Measurements from ENCODE around the gene KIAA1217.

Gene KIAA1217

DNA sequence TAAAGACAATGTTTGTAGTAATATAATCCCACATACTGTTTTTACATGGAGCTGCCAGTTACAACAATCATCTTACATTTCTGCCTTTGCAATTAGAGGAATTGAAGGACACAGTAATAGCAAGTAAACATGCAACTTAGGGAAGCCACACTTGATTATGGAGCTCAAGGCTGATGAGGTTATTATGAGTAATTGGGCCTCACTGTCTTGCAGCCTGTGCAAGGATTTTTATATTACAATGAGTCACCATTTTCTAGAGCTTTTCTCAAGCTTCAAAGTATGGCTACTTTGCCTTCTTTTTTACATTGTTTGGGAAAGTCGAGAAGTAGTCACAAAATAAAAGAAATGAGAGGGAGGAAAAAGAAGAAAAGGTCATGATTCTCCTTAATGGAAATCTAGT lies 226.4 kb downstream of the KIAA1217 start:
- TF ChIP-seq, protein P1, sequence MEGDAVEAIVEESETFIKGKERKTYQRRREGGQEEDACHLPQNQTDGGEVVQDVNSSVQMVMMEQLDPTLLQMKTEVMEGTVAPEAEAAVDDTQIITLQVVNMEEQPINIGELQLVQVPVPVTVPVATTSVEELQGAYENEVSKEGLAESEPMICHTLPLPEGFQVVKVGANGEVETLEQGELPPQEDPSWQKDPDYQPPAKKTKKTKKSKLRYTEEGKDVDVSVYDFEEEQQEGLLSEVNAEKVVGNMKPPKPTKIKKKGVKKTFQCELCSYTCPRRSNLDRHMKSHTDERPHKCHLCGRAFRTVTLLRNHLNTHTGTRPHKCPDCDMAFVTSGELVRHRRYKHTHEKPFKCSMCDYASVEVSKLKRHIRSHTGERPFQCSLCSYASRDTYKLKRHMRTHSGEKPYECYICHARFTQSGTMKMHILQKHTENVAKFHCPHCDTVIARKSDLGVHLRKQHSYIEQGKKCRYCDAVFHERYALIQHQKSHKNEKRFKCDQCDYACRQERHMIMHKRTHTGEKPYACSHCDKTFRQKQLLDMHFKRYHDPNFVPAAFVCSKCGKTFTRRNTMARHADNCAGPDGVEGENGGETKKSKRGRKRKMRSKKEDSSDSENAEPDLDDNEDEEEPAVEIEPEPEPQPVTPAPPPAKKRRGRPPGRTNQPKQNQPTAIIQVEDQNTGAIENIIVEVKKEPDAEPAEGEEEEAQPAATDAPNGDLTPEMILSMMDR (conservative IDR thresholded peaks at IDR 0.05; ENCODE audit: low read length), result no peak
- TF ChIP-seq EZH2phosphoT487 (IDR thresholded peaks at IDR 0.05; ENCODE audit: borderline replicate concordance), result no peak
- Histone ChIP-seq H4K20me1 (ENCODE audit: insufficient read depth, low read length, poor library complexity, severe bottlenecking) (no peaks in the 10 kb centered on the region), H3K27me3 (ENCODE audit: insufficient read depth, low read length, poor library complexity, severe bottlenecking) (no peaks in the 10 kb centered on the region), H3K36me3 (ENCODE audit: insufficient read depth, low read length) (no peaks in the 10 kb centered on the region), H3K4me2 (ENCODE audit: low read depth, low read length, poor library complexity, severe bottlenecking) (no peak overlapping the region), H3K4me3 (ENCODE audit: low read length, poor library complexity, severe bottlenecking) (no peak overlapping the region), H3K9me2 (replicated peaks; ENCODE audit: low read depth, low read length) (no peaks in the 10 kb centered on the region), H3F3A (ENCODE audit: low read depth) (no peaks in the 10 kb centered on the region), H3K9me3 (ENCODE audit: insufficient read depth, low read depth, low read length) (no peaks in the 10 kb centered on the region), H2AFZ (ENCODE audit: low read length) (no peak overlapping the region), H3K79me2 (ENCODE audit: insufficient read depth, low read length) (no peaks in the 10 kb centered on the region), H3K9ac (ENCODE audit: low read depth, low read length, poor library complexity, severe bottlenecking) (no peak overlapping the region), H3K4me1 (ENCODE audit: insufficient read depth, low read length, poor library complexity, severe bottlenecking) (peaks cover 6% of the 10 kb centered on the region)

DNA sequence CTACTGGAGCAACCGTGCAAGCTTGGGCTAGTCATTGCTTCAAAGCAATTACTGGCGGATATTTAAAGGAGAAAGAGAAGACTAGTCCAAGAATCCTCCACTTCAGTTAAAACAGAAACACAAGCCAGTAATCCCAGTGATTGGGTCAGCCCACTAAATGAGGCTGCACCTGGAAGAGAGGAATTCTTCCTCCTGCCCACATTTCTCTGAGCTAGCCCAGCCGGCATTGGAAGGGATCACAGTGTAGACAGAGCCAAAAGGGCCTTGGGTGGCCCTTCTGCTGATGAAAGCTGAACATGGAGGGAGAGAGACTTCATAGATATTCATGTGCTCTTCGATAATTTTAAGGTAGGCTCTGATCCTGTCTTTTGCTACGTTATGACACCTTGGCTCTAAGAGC lies 228.4 kb downstream of the KIAA1217 start:
- no peak for TF ChIP-seq EZH2phosphoT487 (IDR thresholded peaks at IDR 0.05; ENCODE audit: borderline replicate concordance)
- TF ChIP-seq, protein P1 (conservative IDR thresholded peaks at IDR 0.05; ENCODE audit: low read length), result no peak
- no peaks in the 10 kb centered on the region for H3K9me2 ChIP-seq (replicated peaks; ENCODE audit: low read depth, low read length)
- no peaks in the 10 kb centered on the region for H3K9me3 ChIP-seq (ENCODE audit: insufficient read depth, low read depth, low read length)
- no peaks in the 10 kb centered on the region for H4K20me1 ChIP-seq (ENCODE audit: insufficient read depth, low read length, poor library complexity, severe bottlenecking)
- H3F3A ChIP-seq (ENCODE audit: low read depth), result no peaks in the 10 kb centered on the region
- no peak overlapping the region for H3K4me3 ChIP-seq (ENCODE audit: low read length, poor library complexity, severe bottlenecking)
- no peaks in the 10 kb centered on the region for H3K36me3 ChIP-seq (ENCODE audit: insufficient read depth, low read length)
- no peak overlapping the region for H2AFZ ChIP-seq (ENCODE audit: low read length)
- no peaks in the 10 kb centered on the region for H3K79me2 ChIP-seq (ENCODE audit: insufficient read depth, low read length)
- no peaks in the 10 kb centered on the region for H3K27me3 ChIP-seq (ENCODE audit: insufficient read depth, low read length, poor library complexity, severe bottlenecking)
- H3K9ac ChIP-seq (ENCODE audit: low read depth, low read length, poor library complexity, severe bottlenecking), result no peak overlapping the region
- no peak overlapping the region for H3K4me2 ChIP-seq (ENCODE audit: low read depth, low read length, poor library complexity, severe bottlenecking)
- H3K4me1 ChIP-seq (ENCODE audit: insufficient read depth, low read length, poor library complexity, severe bottlenecking), result peaks cover 24% of the 10 kb centered on the region

DNA sequence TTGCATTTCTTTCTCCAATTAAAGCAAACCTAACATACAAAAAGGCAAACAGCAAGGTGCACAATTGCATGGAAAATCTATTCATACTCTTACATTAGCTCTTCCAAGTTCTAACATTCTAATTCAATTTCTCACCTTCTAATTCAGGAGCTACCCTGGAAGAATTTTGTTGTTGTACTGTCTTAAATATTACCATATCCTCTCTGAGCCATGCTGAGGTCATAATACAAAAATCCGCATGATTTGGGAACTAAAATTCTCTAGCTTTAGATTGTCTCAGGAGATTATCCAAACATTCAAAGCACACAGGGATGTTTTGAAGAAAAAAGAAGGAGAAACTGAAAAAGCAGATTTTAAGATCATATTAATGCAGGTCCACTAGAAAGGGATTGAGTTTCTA lies 229.9 kb downstream of the KIAA1217 start:
- Histone ChIP-seq H3K9me3 (ENCODE audit: insufficient read depth, low read depth, low read length) (no peaks in the 10 kb centered on the region), H3K27me3 (ENCODE audit: insufficient read depth, low read length, poor library complexity, severe bottlenecking) (no peaks in the 10 kb centered on the region), H3K9ac (ENCODE audit: low read depth, low read length, poor library complexity, severe bottlenecking) (no peak overlapping the region), H3F3A (ENCODE audit: low read depth) (no peaks in the 10 kb centered on the region), H2AFZ (ENCODE audit: low read length) (0 out of 2 replicates have a peak overlapping the region, but pooled peaks have one; percentile 1), H4K20me1 (ENCODE audit: insufficient read depth, low read length, poor library complexity, severe bottlenecking) (no peaks in the 10 kb centered on the region), H3K4me1 (ENCODE audit: insufficient read depth, low read length, poor library complexity, severe bottlenecking) (peaks cover 26% of the 10 kb centered on the region), H3K36me3 (ENCODE audit: insufficient read depth, low read length) (no peaks in the 10 kb centered on the region), H3K9me2 (replicated peaks; ENCODE audit: low read depth, low read length) (no peaks in the 10 kb centered on the region), H3K4me2 (ENCODE audit: low read depth, low read length, poor library complexity, severe bottlenecking) (no peak overlapping the region), H3K4me3 (ENCODE audit: low read length, poor library complexity, severe bottlenecking) (no peak overlapping the region), H3K79me2 (ENCODE audit: insufficient read depth, low read length) (no peaks in the 10 kb centered on the region)
- TF ChIP-seq EZH2phosphoT487 (IDR thresholded peaks at IDR 0.05; ENCODE audit: borderline replicate concordance), result no peak
- TF ChIP-seq, protein P1 (conservative IDR thresholded peaks at IDR 0.05; ENCODE audit: low read length), result no peak
